ENCODE data around the gene DNAJA2. TPM values are rescaled to one million over a fixed set of nuclear protein-coding genes. Genes with fewer than 3 reads are reported as not detected.

DNAJA2 gene
- total RNA-seq, 1 donor from 2014 or later: 57.1 TPM

DNA sequence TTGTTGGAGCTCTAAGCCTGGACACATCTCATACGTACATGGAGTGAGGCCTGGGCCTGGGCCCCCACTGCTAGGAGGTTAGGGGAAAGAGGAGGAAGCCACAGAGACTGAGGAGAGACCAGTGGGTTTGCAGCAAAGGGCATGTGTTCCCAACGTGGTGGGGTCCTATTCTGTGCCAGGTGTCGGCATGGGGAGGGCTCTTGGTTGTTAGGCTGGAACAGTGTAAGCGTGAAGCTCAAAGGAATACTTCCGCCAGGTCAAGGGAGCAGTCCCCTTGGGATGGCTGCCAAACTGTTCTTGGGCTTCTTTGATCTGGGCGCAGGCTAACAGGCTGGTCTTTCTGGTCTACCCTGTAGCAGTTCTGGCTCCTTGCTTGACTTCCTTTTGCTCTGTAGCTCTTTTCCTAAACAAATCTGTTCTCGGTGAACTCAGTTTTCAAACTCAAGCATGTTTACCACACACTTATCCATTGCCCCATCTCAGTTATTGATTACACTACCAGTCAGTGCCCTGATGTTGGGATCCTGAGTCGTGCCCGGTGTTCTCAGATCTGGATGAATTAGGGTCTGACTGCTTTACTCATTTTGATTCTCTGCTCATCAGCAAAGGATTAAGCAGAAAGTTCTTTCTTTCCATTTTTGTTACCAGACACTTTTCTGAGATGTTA, 52.9 kb downstream of the DNAJA2 start:
- no peak for ATAC-seq (ENCODE audit: low read depth)

DNA sequence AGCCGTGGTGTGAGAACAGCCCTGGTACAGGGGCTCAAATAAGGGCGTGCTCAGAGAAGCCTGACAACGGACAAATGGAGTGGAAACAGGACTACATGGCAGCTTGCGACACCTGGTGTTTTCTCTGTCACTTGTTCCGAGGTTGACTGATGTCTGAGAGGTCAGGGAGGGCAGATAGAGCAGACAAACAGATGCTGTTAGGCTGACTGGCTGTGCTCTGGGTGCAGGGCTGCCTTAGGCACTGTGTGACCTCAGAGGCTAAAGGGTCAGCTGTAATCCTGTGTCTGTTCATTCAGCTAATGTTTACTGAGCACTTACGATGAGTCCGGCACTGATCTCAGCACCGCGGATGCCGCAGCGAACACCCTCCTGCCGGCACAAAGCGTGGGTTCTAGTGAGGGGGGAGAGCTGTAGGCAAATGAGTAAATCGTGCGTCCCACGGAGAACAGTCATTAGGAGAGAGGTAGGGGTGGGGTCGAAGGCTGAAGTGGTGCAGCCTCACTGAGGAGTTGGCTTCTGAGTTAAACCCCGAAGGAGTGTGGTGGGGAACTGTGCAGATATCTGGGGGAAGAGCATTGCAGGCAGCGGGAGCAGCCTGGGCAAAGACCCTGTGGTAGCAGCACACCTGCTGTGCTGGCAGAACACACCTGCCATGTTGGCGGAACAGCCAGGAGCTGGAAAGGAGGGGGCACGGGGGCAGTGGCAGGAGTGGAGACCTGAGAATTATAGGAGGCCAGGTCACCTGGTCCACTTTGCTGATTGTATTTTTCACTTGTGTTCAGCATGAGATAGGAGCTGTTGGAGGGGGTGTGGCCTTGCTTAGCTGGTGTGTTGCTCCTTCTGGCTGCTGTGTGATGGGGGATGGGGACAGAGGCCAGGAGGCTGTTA, 54.3 kb downstream of the DNAJA2 start:
- H3K36me3 Mint-ChIP-seq (ENCODE audit: low read depth): peaks cover 21% of the 10 kb centered on the region
- peak overlapping the region; percentile 80 for H3K27ac Mint-ChIP-seq
- H3K4me3 Mint-ChIP-seq: peak overlapping the region; percentile 75
- TF ChIP-seq, protein P1, sequence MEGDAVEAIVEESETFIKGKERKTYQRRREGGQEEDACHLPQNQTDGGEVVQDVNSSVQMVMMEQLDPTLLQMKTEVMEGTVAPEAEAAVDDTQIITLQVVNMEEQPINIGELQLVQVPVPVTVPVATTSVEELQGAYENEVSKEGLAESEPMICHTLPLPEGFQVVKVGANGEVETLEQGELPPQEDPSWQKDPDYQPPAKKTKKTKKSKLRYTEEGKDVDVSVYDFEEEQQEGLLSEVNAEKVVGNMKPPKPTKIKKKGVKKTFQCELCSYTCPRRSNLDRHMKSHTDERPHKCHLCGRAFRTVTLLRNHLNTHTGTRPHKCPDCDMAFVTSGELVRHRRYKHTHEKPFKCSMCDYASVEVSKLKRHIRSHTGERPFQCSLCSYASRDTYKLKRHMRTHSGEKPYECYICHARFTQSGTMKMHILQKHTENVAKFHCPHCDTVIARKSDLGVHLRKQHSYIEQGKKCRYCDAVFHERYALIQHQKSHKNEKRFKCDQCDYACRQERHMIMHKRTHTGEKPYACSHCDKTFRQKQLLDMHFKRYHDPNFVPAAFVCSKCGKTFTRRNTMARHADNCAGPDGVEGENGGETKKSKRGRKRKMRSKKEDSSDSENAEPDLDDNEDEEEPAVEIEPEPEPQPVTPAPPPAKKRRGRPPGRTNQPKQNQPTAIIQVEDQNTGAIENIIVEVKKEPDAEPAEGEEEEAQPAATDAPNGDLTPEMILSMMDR (IDR thresholded peaks at IDR 0.05): no peak
- no peaks in the 10 kb centered on the region for H3K9me3 Mint-ChIP-seq
- peak; percentile 60 for ATAC-seq (ENCODE audit: low read depth)
- intact Hi-C loops (cut with micrococcal nuclease): loop anchor here (1.0 to 5.0 kb wide), 8 partner anchors 8 to 246 kb away; partner anchors contain the start of genes DNAJA2 and GPT2
- H3K4me1 Mint-ChIP-seq: peaks cover 69% of the 10 kb centered on the region
- ChIA-PET CTCF (interaction anchor here (0.9 to 5.4 kb wide), 9 partner anchors 9 to 246 kb away, joined by 3 to 66 read pairs (median 7); partner anchors contain the start of gene GPT2), POLR2A (interaction anchor here (0.5 to 1.1 kb wide), 4 partner anchors 53 to 90 kb away, joined by 3 to 5 read pairs (median 3); no protein-coding TSS in a partner anchor)
- DNase-seq: peak; percentile 34
- H3K27me3 Mint-ChIP-seq: no peaks in the 10 kb centered on the region

More for the DNA sequence above, 52.9 kb downstream of the DNAJA2 start:
- intact Hi-C loops (cut with micrococcal nuclease): no loop called here
- peaks cover 55% of the 10 kb centered on the region for H3K4me1 Mint-ChIP-seq
- H3K27ac Mint-ChIP-seq: no peak overlapping the region
- H3K36me3 Mint-ChIP-seq (ENCODE audit: low read depth): peaks cover 27% of the 10 kb centered on the region
- CTCF ChIA-PET: interaction anchor here (1.0 to 5.4 kb wide), 4 partner anchors 9 to 247 kb away, joined by 5 to 66 read pairs (median 31); no protein-coding TSS in a partner anchor
- no peak overlapping the region for H3K4me3 Mint-ChIP-seq
- H3K9me3 Mint-ChIP-seq: no peaks in the 10 kb centered on the region
- POLR2A ChIA-PET: interaction anchor here (0.8 kb wide), 1 partner anchor 97 kb away, joined by 3 read pairs; no protein-coding TSS in a partner anchor
- H3K27me3 Mint-ChIP-seq: no peaks in the 10 kb centered on the region
- TF ChIP-seq, protein P1 (IDR thresholded peaks at IDR 0.05): no peak
- DNase-seq: no peak

DNA sequence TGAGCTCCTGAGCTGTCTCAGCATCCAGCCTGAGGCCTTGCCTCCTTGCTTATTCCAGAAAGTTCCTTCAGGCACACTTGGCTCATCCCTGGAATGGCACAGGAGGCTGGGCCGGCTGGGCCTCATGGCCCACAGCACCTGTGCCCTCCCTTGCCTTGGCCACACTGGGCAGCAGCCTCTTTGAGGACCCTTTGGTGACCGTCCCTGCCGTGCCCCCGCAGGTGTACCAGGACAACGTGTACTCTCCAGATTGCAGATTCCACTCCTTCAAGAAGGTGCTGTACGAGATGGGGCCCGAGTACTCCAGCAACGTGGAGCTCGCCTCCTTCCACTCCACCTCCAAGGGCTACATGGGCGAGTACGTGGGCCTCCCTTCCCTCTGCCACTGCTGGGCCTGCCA, 55.1 kb downstream of the DNAJA2 start:
- no peaks in the 10 kb centered on the region for H3K9me3 Mint-ChIP-seq
- ATAC-seq (ENCODE audit: low read depth) (no peak), DNase-seq (peak; percentile 27)
- intact Hi-C loops (cut with micrococcal nuclease): loop anchor here (2.0 to 5.0 kb wide), 3 partner anchors 54 to 246 kb away; partner anchors contain the start of gene DNAJA2
- peak overlapping the region; percentile 39 for H3K4me3 Mint-ChIP-seq
- peaks cover 14% of the 10 kb centered on the region for H3K36me3 Mint-ChIP-seq (ENCODE audit: low read depth)
- no peaks in the 10 kb centered on the region for H3K27me3 Mint-ChIP-seq
- CTCF ChIA-PET: interaction anchor here (1.1 to 5.4 kb wide), 10 partner anchors 9 to 245 kb away, joined by 3 to 66 read pairs (median 8); partner anchors contain the start of gene GPT2
- POLR2A ChIA-PET: interaction anchor here (0.7 to 1.4 kb wide), 2 partner anchors 10 to 56 kb away, joined by 3 to 9 read pairs; no protein-coding TSS in a partner anchor
- H3K27ac Mint-ChIP-seq: peak overlapping the region; percentile 80
- TF ChIP-seq, protein P1 (IDR thresholded peaks at IDR 0.05): no peak
- peaks cover 75% of the 10 kb centered on the region for H3K4me1 Mint-ChIP-seq

DNA sequence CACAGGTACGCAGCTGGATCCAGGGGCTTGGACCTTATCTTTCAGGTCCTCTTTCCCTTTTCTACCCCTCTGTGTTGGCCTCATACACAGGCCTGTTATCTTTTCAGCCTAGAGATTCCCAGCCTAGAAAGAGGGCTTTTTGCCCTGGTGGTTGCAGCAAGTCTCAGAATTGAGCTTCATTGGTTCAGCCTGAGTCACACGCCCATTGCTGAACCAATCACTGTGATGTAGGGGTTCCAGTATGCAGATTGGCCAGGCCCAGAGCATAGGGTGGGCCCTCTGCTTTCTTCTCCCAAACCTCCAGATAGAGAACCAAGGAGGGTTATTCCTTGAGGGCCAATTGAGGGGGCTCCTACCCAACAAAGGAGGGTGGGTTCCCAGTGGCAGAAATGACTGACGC, 56.5 kb downstream of the DNAJA2 start:
- TF ChIP-seq, protein P1 (IDR thresholded peaks at IDR 0.05): no peak
- ATAC-seq (ENCODE audit: low read depth) (peak; percentile 9), DNase-seq (no peak)
- POLR2A ChIA-PET: interaction anchor here (0.6 to 1.9 kb wide), 4 partner anchors 8 to 86 kb away, joined by 5 to 9 read pairs (median 7); partner anchors contain the start of genes C16orf87 and GPT2
- no peaks in the 10 kb centered on the region for H3K9me3 Mint-ChIP-seq
- peaks cover 89% of the 10 kb centered on the region for H3K4me1 Mint-ChIP-seq
- peaks cover under 1% of the 10 kb centered on the region for H3K36me3 Mint-ChIP-seq (ENCODE audit: low read depth)
- H3K27ac Mint-ChIP-seq: peak overlapping the region; percentile 80
- CTCF ChIA-PET: interaction anchor here (0.9 to 5.4 kb wide), 5 partner anchors 8 to 243 kb away, joined by 3 to 66 read pairs (median 9); no protein-coding TSS in a partner anchor
- peak overlapping the region; percentile 48 for H3K4me3 Mint-ChIP-seq
- intact Hi-C loops (cut with micrococcal nuclease): loop anchor here (5.0 kb wide), 1 partner anchor 130 kb away; no protein-coding TSS in a partner anchor
- no peaks in the 10 kb centered on the region for H3K27me3 Mint-ChIP-seq
